Activated CD4-positive, CD25-positive, alpha-beta regulatory T cell treated with anti-CD3 and anti-CD28 coated beads, Interleukin-2, amount 50 U/mL, for 72 hours (primary cell): ENCODE results near the gene TEPSIN.

Experiments used
- DNase-seq: peaks from one replicate; pipeline ENCODE4 v3.0.0; 2021

The TEPSIN gene

GRCh38 chr17:81181811-81182185 lies 57.1 kb downstream of the TEPSIN start:
- no peak for DNase-seq

DNA sequence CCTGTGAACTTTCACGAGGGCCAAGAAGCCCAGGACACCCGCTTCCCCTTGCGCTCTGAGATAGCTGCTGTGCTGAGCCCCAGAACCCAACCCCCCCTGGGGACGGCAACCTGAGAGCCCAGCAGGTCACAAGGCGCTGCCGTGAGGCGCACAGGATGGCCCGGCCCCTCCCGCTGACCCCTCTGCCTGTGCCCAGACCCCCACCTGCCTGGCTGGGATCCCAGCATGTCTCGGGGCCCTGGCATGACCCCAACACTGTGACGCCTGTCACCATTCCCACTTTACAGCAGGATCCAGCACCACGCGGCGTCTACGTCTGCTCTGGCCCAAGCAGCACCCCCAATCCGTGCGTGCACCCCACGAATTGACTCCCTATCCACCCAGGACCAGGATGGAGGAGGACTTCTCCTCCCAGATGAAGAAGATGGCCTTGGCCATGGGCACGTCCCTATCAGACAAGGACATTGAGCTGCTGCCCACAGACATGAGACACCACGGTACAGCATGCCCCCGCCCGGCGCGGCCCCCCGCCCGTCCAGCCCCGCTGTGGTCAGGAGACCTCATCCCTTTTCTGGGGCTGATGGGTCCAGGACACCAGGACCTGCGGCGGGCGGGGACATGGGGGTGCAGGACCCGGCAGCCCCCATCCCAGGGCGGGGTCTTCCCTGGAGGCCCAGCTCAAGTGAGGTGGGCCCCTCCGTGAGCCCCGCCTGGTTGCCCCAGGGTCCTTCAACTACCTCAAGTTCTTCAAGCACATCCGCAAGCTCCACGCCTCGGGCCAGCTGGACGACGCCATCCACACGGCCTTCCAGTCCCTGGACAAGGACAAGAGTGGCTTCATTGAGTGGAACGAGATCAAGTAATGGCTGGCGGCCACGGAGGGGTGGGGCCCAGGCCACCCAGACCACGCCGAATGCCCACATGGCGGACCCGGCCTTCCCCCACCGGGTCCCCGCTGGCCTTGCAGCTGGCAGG lies 57.7 kb downstream of the TEPSIN start:
- no peak for DNase-seq

GRCh38 chr17:81179861-81180260 lies 59.0 kb downstream of the TEPSIN start:
- no peak for DNase-seq

GRCh38 chr17:81179220-81179619 lies 59.6 kb downstream of the TEPSIN start:
- DNase-seq: no peak
